Tibial nerve (tissue), 4 donors: ENCODE results near the gene NOL11.

Experiments
- CTCF ChIP-seq, 5 experiments: fragments of 200-600 bp in 3 of 5; fragments of 450-650 bp in 2 of 5; sonication (generic) in 3 of 5; IDR thresholded peaks; one replicate each; pipeline ENCODE4 v1.5.1; 2016 to 2019; ENCODE audit warnings: antibody characterized with exemption in 5 of 5, mild to moderate bottlenecking in 3 of 5, moderate library complexity in 2 of 5
- EP300 ChIP-seq, 2 donors: sonication (generic); formaldehyde crosslinking; IDR thresholded peaks; one replicate each; pipeline ENCODE4 v1.6.1; 2017; ENCODE audit warnings: antibody characterized with exemption in 2 of 2, mild to moderate bottlenecking in 1 of 2
- POLR2A ChIP-seq, 2 donors: fragments of 450-650 bp; IDR thresholded peaks; one replicate each; pipeline ENCODE4 v1.6.1; 2017; ENCODE audit warnings: antibody characterized with exemption in 2 of 2, mild to moderate bottlenecking in 2 of 2, moderate library complexity in 2 of 2

GRCh38 chr17:67725373-67725791 lies 7.6 kb downstream of the NOL11 start:
- TF ChIP-seq CTCF (IDR thresholded peaks at IDR 0.05) (no peak), EP300 (IDR thresholded peaks at IDR 0.05) (no peak), POLR2A (IDR thresholded peaks at IDR 0.05) (no peak)
